Esophagus muscularis mucosa (tissue), 4 donors: ENCODE measurements around the gene CPAMD8.

Source experiments
- EP300 ChIP-seq: sonication (generic); formaldehyde crosslinking; IDR thresholded peaks from one replicate; pipeline ENCODE4 v1.6.1; 2017; ENCODE audit warnings: antibody characterized with exemption
- POLR2A ChIP-seq: fragments of 450-650 bp; IDR thresholded peaks from one replicate; pipeline ENCODE4 v1.6.1; 2017; ENCODE audit warnings: antibody characterized with exemption, moderate library complexity, mild to moderate bottlenecking, low read depth
- POLR2AphosphoS5 ChIP-seq, 2 donors: sonication (generic); formaldehyde crosslinking; IDR thresholded peaks; one replicate each; pipeline ENCODE4 v1.6.1; 2017; ENCODE audit warnings: antibody characterized with exemption in 2 of 2
- TF ChIP-seq, protein P1 (sequence below), 3 experiments: fragments of 200-600 bp in 2 of 3; fragments of 450-650 bp in 1 of 3; sonication (generic) in 2 of 3; IDR thresholded peaks; one replicate each; pipeline ENCODE4 v1.5.1; 2017 to 2019; ENCODE audit warnings: antibody characterized with exemption in 3 of 3, mild to moderate bottlenecking in 2 of 3, moderate library complexity in 1 of 3

GRCh38 chr19:16897856-16898161 lies 128.8 kb downstream of the CPAMD8 start:
- TF ChIP-seq POLR2A (no peak), POLR2AphosphoS5 (IDR thresholded peaks at IDR 0.05) (no peak), EP300 (no peak)
- TF ChIP-seq, protein P1, sequence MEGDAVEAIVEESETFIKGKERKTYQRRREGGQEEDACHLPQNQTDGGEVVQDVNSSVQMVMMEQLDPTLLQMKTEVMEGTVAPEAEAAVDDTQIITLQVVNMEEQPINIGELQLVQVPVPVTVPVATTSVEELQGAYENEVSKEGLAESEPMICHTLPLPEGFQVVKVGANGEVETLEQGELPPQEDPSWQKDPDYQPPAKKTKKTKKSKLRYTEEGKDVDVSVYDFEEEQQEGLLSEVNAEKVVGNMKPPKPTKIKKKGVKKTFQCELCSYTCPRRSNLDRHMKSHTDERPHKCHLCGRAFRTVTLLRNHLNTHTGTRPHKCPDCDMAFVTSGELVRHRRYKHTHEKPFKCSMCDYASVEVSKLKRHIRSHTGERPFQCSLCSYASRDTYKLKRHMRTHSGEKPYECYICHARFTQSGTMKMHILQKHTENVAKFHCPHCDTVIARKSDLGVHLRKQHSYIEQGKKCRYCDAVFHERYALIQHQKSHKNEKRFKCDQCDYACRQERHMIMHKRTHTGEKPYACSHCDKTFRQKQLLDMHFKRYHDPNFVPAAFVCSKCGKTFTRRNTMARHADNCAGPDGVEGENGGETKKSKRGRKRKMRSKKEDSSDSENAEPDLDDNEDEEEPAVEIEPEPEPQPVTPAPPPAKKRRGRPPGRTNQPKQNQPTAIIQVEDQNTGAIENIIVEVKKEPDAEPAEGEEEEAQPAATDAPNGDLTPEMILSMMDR (IDR thresholded peaks at IDR 0.05): no peak
